ENCODE results near the gene TAAR8. TPM values are rescaled to one million over a fixed set of nuclear protein-coding genes. Genes with fewer than 3 reads are reported as not detected.

TAAR8 gene
- total RNA-seq, 1 experiment from 2014 or later, result not detected

DNA sequence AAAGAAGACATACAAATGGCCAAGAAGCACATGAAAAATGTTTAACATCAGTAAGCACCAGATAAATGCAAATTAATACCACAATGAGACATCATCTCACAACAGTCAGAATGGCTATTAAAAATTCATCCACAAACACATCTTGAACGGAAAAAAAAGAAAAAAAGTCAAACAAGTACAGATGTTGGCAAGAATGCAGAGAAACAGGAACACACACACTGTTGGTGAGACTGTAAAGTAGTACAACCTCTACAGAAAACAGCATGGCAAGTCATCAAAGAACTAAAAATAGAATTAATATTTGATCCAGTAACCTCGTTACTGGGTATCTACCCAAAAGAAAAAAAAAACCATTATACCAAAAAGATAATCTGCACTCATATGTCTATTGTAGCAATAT lies 46.0 kb upstream of the TAAR8 start:
- Histone ChIP-seq H4K20me1 (ENCODE audit: insufficient read depth) (no peaks in the 10 kb centered on the region), H2AFZ (no peak overlapping the region), H3K4me2 (no peak overlapping the region), H3K36me3 (ENCODE audit: low read depth) (peaks cover 10% of the 10 kb centered on the region; the same call in 1 of the 2 replicates), H3K9me2 (ENCODE audit: insufficient read depth) (no peaks in the 10 kb centered on the region), H3K27ac (no peak overlapping the region), H3F3A (ENCODE audit: insufficient read depth, low read depth) (no peaks in the 10 kb centered on the region), H3K4me3 (no peak overlapping the region), H3K79me2 (ENCODE audit: low read depth) (peaks cover 68% of the 10 kb centered on the region), H3K27me3 (ENCODE audit: insufficient read depth, low read depth) (no peaks in the 10 kb centered on the region), H3K9me3 (ENCODE audit: insufficient read depth, low read depth) (no peaks in the 10 kb centered on the region), H3K4me1 (replicated peaks; ENCODE audit: insufficient read depth) (peaks cover 10% of the 10 kb centered on the region)
- BruUV-seq (replicated peaks), result no TSS peak
- ChIA-PET POLR2A (ENCODE audit: unreplicated experiment) (no interaction called here), CTCF (no interaction called here)
- no peak for DNase-seq
- intact Hi-C loops (cut with micrococcal nuclease; ENCODE audit: unreplicated experiment), result no loop called here
- TF ChIP-seq, protein P1, sequence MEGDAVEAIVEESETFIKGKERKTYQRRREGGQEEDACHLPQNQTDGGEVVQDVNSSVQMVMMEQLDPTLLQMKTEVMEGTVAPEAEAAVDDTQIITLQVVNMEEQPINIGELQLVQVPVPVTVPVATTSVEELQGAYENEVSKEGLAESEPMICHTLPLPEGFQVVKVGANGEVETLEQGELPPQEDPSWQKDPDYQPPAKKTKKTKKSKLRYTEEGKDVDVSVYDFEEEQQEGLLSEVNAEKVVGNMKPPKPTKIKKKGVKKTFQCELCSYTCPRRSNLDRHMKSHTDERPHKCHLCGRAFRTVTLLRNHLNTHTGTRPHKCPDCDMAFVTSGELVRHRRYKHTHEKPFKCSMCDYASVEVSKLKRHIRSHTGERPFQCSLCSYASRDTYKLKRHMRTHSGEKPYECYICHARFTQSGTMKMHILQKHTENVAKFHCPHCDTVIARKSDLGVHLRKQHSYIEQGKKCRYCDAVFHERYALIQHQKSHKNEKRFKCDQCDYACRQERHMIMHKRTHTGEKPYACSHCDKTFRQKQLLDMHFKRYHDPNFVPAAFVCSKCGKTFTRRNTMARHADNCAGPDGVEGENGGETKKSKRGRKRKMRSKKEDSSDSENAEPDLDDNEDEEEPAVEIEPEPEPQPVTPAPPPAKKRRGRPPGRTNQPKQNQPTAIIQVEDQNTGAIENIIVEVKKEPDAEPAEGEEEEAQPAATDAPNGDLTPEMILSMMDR (conservative IDR thresholded peaks at IDR 0.05), result no peak
- no peak for TF ChIP-seq EZH2 (IDR thresholded peaks at IDR 0.05; ENCODE audit: low read depth)

- ChIA-PET CTCF (no interaction called here), POLR2A (ENCODE audit: unreplicated experiment) (no interaction called here)
- H3K9me2 ChIP-seq (ENCODE audit: insufficient read depth), result no peaks in the 10 kb centered on the region
- H4K20me1 ChIP-seq (ENCODE audit: insufficient read depth), result no peaks in the 10 kb centered on the region
- BruUV-seq (replicated peaks), result no TSS peak
- H3F3A ChIP-seq (ENCODE audit: insufficient read depth, low read depth), result no peaks in the 10 kb centered on the region
- no peak for TF ChIP-seq EZH2 (IDR thresholded peaks at IDR 0.05; ENCODE audit: low read depth)
- TF ChIP-seq, protein P1 (conservative IDR thresholded peaks at IDR 0.05), result no peak
- H3K36me3 ChIP-seq (ENCODE audit: low read depth), result peaks cover 10% of the 10 kb centered on the region; the same call in 1 of the 2 replicates
- no peaks in the 10 kb centered on the region for H3K9me3 ChIP-seq (ENCODE audit: insufficient read depth, low read depth)
- intact Hi-C loops (cut with micrococcal nuclease; ENCODE audit: unreplicated experiment), result no loop called here
- no peak for DNase-seq
- peaks cover 14% of the 10 kb centered on the region for H3K4me1 ChIP-seq (replicated peaks; ENCODE audit: insufficient read depth)
- H3K79me2 ChIP-seq (ENCODE audit: low read depth), result peaks cover 74% of the 10 kb centered on the region
- H3K4me3 ChIP-seq, result no peak overlapping the region
- no peak overlapping the region for H3K4me2 ChIP-seq
- no peaks in the 10 kb centered on the region for H3K27me3 ChIP-seq (ENCODE audit: insufficient read depth, low read depth)
- H3K27ac ChIP-seq, result no peak overlapping the region
- H2AFZ ChIP-seq, result no peak overlapping the region
These were observed 45.3 kb upstream of the TAAR8 start for GRCh38 chr6:132506869-132507808.

GRCh38 chr6:132511210-132511830 lies 41.2 kb upstream of the TAAR8 start:
- Histone ChIP-seq H3K9me2 (ENCODE audit: insufficient read depth) (no peaks in the 10 kb centered on the region), H3K79me2 (ENCODE audit: low read depth) (peaks cover 59% of the 10 kb centered on the region), H3K4me1 (replicated peaks; ENCODE audit: insufficient read depth) (peaks cover 28% of the 10 kb centered on the region), H4K20me1 (ENCODE audit: insufficient read depth) (no peaks in the 10 kb centered on the region), H3K9me3 (ENCODE audit: insufficient read depth, low read depth) (no peaks in the 10 kb centered on the region), H3K27ac (0 out of 2 replicates have a peak overlapping the region, but pooled peaks have one; percentile 63), H3F3A (ENCODE audit: insufficient read depth, low read depth) (peaks cover 11% of the 10 kb centered on the region; the same call in 1 of the 2 replicates), H3K4me2 (peak overlapping the region; percentile 88), H3K4me3 (peak overlapping the region; percentile 71), H2AFZ (no peak overlapping the region), H3K27me3 (ENCODE audit: insufficient read depth, low read depth) (no peaks in the 10 kb centered on the region), H3K36me3 (ENCODE audit: low read depth) (peaks cover 10% of the 10 kb centered on the region; the same call in 1 of the 2 replicates)
- ChIA-PET POLR2A (ENCODE audit: unreplicated experiment) (no interaction called here), CTCF (no interaction called here)
- BruUV-seq (replicated peaks), result no TSS peak
- intact Hi-C loops (cut with micrococcal nuclease; ENCODE audit: unreplicated experiment), result loop anchor here (5.0 kb wide), 2 partner anchors 156 to 286 kb away; partner anchors contain the start of gene SLC18B1
- no peak for DNase-seq
- TF ChIP-seq, protein P1 (conservative IDR thresholded peaks at IDR 0.05), result 0 out of 2 replicates have a peak, but pooled peaks have one; percentile 13
- TF ChIP-seq EZH2 (IDR thresholded peaks at IDR 0.05; ENCODE audit: low read depth), result no peak
